Fibroblast of mammary gland (primary cell): ENCODE measurements around the gene GOLGA3.

Experiments
- DNase-seq: peaks from one replicate; pipeline ENCODE4 v3.0.0-alpha.2; 2010; ENCODE audit warnings: low read depth
- H3K4me3 ChIP-seq: 2 replicates; pipeline ENCODE4 v1.5.1; 2011; ENCODE audit warnings: low read depth, mild to moderate bottlenecking, low read length, moderate library complexity; ENCODE audit not compliant: control insufficient read depth
- TF ChIP-seq, protein P1 (sequence below): conservative IDR thresholded peaks from 2 replicates; pipeline ENCODE4 v1.5.1; 2011; ENCODE audit warnings: low read depth, low read length, inconsistent platforms; ENCODE audit not compliant: control insufficient read depth, insufficient read depth

Gene GOLGA3

DNA sequence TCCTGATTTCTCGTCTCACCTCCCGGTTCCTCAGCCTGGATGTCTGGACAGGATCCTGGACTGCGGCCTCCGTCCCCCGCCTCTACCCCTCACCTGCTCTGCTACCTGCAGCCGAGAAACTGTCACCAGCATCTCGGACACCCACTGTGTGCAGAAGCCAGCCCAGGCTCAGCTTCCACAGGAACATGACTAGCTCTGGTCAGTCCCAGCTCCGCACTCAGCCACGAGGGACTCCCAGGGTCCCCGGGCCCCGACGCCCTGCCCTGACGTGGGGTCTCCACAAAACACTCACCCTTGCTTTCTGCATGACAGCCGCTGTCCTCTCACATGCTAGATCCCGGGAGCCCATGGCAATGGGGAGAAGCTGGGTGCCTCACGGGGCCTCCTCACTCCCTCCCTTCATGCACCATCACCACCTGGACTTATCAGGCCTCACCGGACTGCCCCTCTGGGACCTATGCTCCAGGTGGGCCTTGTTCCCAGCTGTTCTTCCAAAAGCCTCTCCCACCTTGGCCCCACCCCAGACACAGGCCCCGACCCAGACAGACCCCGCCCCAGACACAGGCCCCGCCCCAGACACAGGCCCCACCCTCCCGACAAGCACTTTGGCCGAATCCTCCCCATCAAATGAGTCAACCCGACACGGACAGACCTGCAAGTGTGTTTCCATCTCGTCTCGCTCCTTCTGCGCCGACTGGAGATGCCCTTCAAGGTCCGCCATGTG lies 40.1 kb downstream of the GOLGA3 start:
- no peak for DNase-seq
- no peak overlapping the region for H3K4me3 ChIP-seq
- TF ChIP-seq, protein P1, sequence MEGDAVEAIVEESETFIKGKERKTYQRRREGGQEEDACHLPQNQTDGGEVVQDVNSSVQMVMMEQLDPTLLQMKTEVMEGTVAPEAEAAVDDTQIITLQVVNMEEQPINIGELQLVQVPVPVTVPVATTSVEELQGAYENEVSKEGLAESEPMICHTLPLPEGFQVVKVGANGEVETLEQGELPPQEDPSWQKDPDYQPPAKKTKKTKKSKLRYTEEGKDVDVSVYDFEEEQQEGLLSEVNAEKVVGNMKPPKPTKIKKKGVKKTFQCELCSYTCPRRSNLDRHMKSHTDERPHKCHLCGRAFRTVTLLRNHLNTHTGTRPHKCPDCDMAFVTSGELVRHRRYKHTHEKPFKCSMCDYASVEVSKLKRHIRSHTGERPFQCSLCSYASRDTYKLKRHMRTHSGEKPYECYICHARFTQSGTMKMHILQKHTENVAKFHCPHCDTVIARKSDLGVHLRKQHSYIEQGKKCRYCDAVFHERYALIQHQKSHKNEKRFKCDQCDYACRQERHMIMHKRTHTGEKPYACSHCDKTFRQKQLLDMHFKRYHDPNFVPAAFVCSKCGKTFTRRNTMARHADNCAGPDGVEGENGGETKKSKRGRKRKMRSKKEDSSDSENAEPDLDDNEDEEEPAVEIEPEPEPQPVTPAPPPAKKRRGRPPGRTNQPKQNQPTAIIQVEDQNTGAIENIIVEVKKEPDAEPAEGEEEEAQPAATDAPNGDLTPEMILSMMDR: no peak

DNA sequence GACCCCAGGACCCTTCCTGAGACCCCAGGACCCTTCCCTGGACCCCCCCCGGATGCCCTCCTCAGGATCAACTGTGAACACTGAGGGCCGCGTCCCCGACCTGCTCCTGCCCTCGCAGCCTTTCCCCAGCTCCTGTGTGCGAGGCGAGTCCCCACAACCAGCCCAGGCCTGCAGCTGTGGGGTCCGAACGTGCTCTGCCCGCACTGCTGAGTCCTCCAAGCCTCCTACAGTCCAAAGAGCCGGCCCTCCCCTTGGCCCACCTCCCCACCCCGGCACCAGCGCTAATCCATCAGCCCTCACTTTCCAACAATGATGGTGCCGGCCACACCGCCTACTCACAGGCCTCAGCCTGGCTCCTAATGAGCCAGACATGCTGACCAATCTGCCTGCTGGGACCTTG lies 40.8 kb downstream of the GOLGA3 start:
- H3K4me3 ChIP-seq: no peak overlapping the region
- TF ChIP-seq, protein P1: no peak
- no peak for DNase-seq

DNA sequence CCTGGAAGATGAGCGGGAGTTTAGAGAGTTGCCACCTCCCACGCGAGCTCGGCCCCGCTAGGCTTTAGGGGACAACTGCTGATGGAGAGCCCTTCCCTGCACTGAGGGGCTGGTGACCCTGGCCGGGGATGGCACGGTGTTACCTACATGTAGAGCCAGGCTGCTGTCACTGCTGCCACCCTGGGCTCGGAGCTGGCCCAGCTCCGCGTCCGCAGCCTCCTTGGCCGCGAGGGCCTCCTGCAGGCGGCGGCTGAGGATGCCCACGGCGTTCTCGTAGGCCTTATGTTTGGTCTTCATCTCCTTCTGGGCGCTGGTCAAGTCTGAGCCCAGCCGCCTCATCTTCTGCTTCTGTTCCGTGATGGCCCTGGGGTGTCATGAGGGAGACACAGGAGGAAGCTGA lies 42.5 kb downstream of the GOLGA3 start:
- no peak for DNase-seq
- TF ChIP-seq, protein P1: no peak
- H3K4me3 ChIP-seq: no peak overlapping the region

DNA sequence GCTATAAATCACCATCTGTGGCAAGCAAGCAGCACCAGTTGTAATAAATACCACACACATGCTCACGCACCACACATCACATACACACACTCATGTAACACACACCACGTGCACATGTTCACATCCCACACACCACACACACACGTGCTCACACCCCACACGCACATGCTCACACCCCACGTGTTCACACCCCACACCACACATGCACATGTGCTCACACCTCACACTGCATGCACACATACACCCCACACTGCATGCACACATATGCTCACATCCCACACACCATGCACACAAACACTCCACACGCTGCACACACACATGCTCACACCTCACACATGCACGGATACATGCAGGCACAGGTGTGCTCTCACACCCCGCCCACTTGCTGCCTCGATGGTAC lies 44.1 kb downstream of the GOLGA3 start:
- no peak overlapping the region for H3K4me3 ChIP-seq
- TF ChIP-seq, protein P1: no peak
- DNase-seq: no peak

DNA sequence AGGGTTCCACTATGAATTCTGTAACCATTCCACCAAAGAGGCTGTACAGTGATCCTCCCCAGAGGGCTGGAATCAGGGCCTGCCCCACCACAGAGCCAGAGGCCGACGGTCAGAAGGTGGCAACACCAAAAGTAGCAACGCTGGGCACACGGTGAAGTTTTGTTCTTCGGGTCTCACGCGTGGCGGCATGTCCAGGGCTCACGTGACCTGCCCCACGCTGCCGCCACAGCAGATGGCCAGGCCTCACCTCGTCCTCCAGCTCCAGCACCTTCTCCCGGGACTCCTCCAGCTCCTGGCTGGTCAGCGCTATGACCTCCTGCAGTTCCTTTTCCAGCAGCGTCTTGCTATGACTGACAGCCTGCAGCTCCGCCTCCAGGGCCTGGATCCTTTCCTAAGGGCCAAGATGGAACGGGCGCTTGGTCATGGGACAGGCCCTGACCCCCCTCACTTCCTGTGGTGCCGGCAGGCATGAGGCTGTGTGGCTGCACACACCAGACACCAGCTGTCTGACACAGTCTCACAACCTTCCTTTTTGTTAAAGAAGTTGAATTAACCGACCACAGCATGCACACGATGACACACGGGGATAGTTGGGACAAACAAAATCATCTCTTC lies 44.6 kb downstream of the GOLGA3 start:
- no peak overlapping the region for H3K4me3 ChIP-seq
- TF ChIP-seq, protein P1: no peak
- DNase-seq: no peak

DNA sequence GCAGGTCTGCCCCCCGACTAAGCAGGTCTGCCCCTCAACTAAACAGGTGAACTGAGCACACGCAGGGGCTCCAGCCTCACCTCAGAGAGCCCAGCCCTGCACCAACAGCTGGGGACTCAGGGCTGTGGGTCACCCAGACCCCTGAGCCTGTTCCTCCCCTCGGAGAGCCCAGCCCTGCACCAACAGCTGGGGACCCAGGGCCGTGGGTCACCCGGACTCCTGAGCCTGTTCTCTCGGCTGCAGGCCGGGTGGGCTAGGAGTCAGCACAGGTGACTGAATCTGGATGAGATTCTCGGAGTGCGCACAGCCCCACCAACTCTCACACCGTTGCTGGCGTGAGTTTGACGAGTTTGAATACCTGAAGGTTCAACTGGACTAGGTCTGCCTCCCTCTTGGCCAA lies 46.7 kb downstream of the GOLGA3 start:
- no peak overlapping the region for H3K4me3 ChIP-seq
- TF ChIP-seq, protein P1: no peak
- DNase-seq: no peak

DNA sequence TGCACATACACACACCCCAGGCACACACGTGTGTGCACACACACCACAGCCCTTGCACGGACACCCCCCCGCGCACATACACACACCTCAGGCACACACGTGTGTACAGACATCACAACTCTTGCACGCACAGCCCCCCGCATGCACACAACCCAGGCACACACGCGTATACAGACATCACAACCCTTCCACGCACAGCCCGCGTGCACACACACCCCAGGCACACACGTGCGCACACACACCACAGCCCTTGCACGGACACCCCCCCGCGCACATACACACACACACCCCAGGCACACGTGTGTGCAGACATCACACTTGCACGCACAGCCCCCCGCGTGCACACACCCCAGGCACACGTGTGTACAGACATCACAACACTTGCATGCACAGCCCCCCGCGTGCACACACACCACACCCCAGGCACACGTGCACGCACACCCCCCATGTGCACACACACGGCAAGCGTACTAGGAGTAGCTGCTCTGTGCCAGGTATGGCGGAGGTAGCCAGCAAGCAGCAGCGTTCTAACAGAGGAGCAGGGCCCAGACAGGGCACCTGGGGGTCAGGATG lies 48.8 kb downstream of the GOLGA3 start:
- no peak for DNase-seq
- TF ChIP-seq, protein P1: no peak
- no peak overlapping the region for H3K4me3 ChIP-seq
